ENCODE results near the gene PNMA8C.
"Not testable (repeated sequence)": the region's sequence is repeated elsewhere in the genome, so short reads cannot be mapped to it uniquely, and the experiment has no call there.

PNMA8C gene

GRCh38 chr19:46386996-46387712 lies 41.6 kb downstream of the PNMA8C start:
- no peak for DNase-seq

GRCh38 chr19:46386151-46386550 lies 42.6 kb downstream of the PNMA8C start:
- DNase-seq = no peak

GRCh38 chr19:46385636-46386035 lies 43.1 kb downstream of the PNMA8C start:
- DNase-seq = no peak

- no peak for DNase-seq
These were observed 44.3 kb downstream of the PNMA8C start for GRCh38 chr19:46384396-46384795.

- DNase-seq = no peak
These were observed 44.9 kb downstream of the PNMA8C start for GRCh38 chr19:46383846-46384245.

- DNase-seq = no peak
These were observed 45.4 kb downstream of the PNMA8C start for GRCh38 chr19:46383171-46383815.

GRCh38 chr19:46381756-46382345 lies 46.9 kb downstream of the PNMA8C start:
- DNase-seq = no peak

- no peak for DNase-seq
These were observed 47.4 kb downstream of the PNMA8C start for GRCh38 chr19:46381346-46381745.

- DNase-seq = no peak
These were observed 48.0 kb downstream of the PNMA8C start for GRCh38 chr19:46380690-46381089.

- DNase-seq = no peak
These were observed 50.5 kb downstream of the PNMA8C start for GRCh38 chr19:46378268-46378667.

- DNase-seq = no peak
These were observed 52.2 kb downstream of the PNMA8C start for GRCh38 chr19:46376241-46377153.

- not testable (repeated sequence) for DNase-seq
These were observed 53.2 kb downstream of the PNMA8C start for GRCh38 chr19:46375476-46376067.
